SIG-M5 treated with dmso at 0.1 percent for 504 hours (cell line): ENCODE data around the gene RCOR2.
A peak's percentile ranks its signal among the peaks of the same experiment; 100 is the strongest.

Experiments
- DNase-seq: peaks from one replicate; lab custom pipeline; 2025; ENCODE audit not compliant: unreplicated experiment; lab: John Stamatoyannopoulos, UW

The RCOR2 gene

DNA sequence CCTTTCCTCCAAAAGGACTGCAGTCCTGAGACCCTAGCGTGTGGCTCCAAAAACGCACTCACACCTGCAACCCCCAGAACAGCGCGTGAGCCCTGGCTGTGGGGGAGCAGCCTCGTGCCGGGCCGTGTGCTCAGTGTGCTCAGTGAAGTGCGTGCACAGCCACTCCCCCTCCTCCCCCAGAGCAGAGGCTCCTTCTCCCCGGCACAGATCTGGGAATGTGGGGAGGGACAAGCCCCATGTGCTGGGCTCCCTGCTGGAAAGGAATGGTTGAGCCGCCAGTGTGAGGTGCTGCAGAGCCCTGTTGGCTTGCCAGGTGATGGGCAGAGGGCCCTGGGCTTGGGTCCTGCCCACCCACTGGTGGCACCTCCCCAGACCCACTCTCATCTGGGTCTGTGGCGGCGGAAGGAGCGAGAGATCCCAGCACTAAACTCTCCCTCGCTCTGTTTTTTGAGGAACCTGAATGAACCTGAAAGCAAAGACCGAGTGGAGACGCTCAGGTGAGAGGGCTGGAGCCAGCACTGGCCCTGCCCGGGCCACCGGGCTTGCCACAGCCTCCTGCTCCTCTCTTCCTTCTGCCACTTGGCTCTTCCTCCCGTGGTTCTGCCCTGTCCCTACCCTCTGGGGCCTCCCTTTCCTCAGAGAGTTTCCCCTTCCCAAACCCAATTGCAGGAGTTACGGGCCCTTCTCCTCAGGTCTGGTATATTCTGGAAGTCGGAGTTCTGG lies 9.0 kb downstream of the RCOR2 start:
- no peak for DNase-seq

DNA sequence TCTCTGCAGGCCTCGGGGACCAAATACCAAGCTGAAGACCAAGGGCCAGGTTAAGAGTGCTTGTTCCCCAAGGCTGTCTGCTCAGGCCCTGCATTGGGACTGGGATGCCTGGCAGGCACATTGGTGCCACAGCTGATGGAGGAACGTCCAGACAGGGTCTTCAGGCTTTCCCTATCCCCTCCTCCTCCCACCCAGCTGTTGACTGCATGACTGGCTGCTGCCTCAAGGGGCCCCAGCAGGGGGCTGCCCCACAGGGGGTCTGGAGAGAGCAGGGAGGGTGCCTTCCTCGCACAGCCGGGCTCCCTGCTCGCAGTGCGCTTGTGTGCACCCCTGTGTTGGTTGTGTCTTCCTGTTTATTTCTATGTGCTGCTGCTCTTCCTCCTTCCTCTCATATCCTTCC lies 9.9 kb downstream of the RCOR2 start:
- no peak for DNase-seq

DNA sequence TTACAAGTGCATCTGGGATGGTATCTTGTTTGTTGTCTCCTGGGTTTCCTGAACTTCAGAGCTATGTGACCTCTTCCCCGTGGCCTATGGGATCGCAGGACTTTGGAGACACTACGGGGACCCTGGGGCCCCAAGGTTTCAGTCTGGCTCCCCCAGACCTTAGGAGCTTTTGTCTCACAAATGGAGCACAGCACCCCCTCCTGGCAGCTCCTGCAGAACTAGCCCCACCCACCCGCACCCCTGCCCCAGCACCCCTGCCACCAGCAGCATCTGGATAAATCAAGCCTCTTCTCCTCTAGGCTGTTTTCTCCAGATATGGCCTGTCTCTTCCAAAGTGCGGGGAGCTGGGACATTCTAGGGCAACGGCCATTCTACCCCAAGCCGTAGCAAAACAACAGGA lies 10.4 kb downstream of the RCOR2 start:
- no peak for DNase-seq

DNA sequence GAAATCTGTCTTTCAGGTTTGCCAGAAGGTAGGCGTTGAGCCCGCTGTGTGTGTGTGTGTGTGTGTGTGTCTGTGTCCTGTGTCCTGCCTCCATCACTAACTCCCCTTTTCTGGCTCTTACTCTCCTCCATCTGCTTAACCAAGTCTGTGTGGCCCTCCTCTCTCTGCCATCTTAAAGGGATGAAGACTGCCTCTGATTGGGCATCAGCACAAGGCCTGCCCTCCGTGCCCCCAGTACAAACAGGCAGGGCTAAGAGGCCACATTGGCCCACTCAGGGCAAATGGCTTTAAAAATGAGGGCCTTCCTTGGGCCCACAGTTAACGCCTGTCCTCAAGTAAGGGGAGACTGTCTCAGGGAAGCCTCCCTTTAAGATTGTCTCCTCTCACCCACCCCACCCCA lies 10.9 kb downstream of the RCOR2 start:
- DNase-seq = no peak

DNA sequence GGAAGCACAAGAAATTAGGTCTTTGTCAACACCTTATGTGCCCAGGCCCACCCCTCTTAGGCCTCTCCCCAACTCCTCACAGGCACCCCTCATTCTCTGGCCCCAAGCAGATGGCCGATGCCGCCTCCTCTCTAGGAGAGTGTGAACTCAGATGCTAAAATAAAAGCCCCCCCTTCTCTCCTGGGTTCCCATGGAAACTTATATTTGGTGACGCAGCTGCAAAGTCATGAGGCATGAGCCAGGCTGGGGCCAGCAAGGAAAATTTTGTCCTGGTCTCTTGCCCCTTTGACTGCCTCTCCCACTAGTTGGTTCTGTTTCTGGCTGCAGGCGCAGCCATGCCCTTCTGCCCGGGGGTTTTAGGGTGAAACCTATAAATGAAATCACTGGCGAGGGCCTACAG lies 11.8 kb downstream of the RCOR2 start:
- no peak for DNase-seq

DNA sequence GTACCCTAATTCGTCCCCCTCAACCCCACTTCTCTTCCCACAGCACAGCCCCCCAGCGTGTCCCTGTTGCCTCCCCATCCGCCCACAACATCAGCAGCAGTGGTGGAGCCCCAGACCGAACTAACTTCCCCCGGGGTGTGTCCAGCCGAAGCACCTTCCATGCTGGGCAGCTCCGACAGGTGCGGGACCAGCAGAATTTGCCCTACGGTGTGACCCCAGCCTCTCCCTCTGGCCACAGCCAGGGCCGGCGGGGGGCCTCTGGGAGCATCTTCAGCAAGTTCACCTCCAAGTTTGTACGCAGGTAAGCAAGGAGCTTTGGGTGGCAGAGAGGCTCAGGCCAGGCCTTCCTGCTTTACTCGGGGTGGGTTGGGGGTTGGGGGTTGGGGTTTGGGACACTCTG lies 12.2 kb downstream of the RCOR2 start:
- no peak for DNase-seq

DNA sequence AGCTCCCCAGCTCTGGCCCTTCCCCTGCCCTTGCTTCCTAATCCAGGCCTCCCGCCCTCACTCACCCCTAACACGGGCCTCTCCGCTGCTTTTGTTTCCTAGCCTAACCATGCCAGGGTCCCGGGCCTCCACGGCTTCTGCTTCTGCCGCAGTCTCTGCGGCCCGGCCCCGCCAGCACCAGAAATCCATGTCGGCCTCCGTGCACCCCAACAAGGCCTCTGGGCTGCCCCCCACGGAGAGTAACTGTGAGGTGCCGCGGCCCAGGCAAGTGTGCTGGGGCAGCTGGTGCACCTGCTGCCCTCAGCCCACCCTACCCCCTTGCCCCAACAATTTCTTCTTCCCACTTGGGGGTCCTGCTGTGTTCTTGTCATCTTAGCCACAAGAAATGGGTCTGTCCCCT lies 13.1 kb downstream of the RCOR2 start:
- DNase-seq = no peak

DNA sequence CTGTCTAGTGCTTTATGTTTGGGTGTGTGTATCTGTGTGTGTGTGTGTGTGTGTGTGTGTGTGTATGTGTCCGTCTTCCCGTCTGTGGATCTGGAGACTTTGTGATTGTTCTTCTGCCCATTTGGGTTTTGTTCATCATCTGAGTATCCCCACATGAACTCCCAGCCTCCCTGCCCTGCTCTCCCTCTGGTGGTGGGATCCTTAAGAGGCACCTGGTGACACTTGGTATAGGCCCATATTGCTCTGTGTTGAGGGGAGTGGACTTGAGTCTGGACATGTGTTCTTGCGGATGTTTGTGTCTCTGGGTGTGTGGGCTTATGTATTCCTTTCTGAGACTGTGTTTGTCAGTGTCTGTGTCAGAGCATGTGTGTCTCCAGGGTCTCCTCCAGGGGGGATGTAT lies 15.3 kb downstream of the RCOR2 start:
- DNase-seq = no peak

DNA sequence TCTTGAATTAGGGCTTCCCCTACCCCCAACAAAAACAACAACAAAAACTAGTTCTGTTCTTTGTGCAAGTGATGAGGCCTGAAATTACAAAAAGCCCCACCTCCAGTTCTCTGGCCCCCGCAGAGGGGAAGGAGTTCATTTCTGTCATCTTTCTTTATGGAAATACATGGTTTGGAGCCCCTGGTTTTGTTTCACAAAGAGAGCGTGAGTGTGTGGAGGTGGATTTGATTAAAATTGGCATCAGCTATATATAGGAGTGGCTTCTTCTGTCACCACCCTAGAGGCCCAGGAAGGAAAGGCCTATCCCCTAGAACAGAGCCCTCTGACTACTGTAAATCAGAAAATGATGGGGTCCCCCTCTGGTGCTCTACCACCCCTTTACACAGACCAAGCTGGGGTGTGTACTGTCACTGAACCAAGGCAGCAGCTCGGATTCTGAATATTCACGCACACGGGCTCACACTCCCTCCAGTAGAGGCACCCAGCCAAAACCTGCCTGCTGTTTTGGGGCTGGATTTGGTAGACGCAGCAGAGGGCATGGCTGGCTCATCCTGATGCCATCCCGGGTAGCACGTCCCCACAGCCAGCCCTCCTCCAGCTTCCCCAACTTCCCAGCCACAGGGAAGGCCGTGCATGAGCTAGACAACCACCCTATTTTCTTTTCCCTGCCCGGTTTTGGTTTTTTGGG lies 19.4 kb downstream of the RCOR2 start:
- DNase-seq = no peak

DNA sequence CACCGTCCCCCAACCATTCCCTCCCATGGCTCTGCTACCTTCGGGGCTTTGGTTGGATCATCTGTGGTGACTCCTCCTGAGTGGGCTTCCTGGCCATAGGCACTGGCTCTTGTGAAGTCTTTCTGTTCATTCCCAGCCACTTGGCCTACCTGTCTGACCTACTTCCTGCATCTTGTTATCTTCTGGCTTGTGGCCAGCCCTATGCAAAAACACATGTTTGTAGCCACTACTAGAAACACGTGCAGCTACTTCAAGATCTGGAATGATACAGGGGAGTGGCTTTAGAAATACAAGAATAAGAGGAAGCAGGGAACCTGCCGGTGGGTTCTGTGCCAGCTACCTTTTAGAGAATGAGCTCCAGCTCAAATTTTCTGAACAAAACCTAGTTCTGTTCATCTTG lies 20.9 kb downstream of the RCOR2 start:
- DNase-seq = no peak

DNA sequence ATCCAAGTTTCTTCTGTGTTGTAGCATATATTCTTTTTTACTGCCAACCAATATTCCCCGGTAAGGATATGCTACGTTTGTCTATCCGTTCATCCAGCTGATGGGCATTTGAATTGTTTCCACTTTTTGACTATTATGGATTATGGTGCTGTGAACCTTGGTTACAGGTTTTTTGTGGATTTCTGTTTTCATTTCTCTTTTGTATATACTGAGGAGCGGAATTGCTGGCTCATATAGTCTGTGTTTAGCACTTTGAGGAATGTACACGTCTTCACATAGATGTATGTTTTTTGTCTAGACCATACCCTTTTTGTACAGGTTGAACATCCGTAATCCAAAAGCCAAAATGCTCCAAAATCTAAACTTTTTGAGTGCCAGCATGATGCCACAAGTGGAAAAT lies 23.6 kb downstream of the RCOR2 start:
- no peak for DNase-seq

DNA sequence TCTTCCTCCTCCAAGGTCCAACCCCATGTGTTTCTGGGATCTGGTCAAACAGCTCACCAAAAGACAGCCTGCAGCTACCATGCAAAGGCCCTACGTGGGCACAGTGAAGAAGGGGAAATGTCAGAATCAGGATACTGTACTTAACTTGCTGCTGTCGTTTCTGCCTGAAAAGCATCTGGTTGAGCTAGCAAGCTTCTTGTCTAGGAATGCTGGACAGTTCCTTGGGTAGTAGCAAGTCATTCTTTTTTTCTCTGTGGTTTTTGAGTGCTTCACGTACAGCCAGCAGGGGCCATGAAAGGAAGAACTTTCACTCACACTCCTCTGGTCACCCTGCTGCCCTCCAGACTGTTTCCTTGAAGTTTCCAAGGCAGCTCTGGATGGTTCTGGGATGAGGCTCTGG lies 24.7 kb downstream of the RCOR2 start:
- DNase-seq = peak; percentile 27

DNA sequence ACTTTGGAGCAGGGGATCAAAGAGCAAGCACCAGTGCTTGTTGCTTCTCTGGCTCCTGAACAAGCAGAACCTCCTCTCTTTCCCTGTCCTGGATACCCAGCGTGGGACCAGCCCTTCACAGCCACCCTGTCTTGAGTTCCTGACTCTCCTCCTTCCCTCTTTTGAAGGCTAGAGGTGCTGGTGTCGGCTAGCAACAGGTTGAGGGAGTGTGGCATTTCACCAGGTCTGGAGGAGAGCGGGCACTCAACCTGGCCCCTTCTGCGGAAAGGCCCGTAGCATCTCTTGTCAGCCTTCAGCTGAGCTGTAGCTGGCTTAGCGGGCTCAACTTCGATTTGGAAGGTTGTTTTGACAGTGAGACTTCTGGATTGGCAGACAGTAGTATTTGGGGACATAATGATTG lies 26.6 kb downstream of the RCOR2 start:
- DNase-seq = no peak

DNA sequence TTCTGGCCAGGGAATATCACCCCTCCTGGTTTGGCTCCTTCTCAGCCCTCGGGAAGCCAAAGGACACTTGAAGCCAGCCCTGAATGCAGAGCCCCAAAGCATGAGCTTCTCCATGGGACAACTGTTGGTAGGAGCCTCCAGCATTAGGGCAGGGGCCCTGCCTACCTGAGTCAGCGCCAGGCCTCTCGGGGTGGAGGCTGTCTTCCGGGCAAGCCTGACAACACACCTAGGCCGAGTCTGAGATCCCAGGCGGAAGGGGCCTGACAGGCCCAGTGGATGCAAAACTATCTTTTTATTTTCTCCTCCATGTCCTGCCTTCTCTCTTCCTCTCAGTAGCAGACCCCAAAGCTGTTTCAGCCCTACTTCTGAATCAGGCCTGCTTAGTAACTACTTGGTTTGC lies 27.6 kb downstream of the RCOR2 start:
- DNase-seq = no peak

DNA sequence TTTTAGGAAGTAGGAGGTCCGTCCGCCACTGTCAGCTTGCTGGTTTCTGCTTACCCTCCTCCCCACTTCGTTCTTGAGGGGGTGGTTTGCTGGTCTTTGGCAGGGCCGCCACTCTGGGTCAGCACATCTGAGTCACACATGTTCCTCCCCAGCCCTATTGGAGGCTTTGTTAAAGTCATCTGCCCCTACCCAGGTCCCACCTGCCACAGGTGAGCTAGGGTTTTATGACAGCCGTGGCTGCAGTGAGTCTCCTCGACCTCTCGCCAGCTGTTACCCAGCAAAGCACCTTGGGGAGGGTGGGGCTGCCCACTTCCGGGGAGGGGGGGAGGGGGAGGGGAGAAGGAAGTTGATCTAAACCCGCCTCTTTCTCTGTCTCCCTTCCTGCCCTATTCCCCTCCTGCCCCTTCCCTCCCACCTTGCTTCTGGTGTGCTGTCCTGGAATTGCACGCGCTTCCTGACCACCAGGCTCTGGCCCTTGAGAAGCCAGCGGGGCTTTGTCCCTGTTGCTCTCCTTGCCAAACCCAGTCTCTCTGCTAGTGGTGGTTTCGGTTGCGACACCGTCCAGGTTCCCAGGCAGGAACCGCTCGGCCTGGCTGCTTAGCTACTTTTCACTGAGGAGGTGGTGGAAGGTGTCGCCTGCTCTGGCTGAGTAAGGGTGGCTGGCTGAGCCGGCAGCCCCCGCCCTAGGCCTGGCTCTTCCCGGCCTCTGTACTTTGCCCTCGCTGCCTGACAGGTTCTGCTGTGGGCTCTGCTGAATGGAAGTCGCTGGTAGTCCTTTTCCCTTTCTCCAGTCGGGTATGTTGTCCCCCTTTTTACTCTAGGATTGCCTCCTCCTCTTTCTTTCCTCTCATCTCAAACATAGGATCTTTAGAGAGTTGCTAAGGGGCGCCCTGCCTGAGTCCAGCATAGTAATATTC lies 28.5 kb downstream of the RCOR2 start:
- DNase-seq = peak; percentile 69

DNA sequence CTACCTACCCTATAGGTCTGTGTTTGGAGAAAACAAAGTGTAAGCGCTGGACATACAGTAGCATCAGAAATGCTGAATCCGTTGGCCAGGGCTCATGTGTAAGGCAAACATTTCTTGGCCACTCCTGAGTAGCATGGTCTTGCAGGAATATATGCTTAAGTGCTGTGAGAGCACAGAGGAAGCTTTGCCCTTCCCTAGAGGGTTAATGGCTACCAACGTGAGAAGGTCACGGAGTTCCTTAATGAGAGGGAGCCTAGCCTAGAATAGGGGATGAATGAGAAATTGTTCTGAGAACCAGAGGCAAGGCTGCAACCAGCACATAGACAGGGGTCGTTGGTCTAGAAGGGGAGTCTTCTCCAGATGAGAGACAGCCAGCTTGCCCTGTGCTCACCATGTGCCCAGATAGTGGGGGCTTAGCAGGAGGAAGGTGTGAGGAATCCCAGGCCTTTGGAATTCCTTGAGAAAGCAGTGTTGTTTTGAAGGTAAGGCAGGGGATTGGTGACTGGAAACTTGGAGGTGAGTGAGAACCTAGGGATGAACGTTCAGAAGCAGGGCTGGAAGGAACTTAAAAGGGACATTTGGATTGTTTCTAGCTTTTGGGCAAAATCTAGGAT lies 29.5 kb downstream of the RCOR2 start:
- DNase-seq = no peak

DNA sequence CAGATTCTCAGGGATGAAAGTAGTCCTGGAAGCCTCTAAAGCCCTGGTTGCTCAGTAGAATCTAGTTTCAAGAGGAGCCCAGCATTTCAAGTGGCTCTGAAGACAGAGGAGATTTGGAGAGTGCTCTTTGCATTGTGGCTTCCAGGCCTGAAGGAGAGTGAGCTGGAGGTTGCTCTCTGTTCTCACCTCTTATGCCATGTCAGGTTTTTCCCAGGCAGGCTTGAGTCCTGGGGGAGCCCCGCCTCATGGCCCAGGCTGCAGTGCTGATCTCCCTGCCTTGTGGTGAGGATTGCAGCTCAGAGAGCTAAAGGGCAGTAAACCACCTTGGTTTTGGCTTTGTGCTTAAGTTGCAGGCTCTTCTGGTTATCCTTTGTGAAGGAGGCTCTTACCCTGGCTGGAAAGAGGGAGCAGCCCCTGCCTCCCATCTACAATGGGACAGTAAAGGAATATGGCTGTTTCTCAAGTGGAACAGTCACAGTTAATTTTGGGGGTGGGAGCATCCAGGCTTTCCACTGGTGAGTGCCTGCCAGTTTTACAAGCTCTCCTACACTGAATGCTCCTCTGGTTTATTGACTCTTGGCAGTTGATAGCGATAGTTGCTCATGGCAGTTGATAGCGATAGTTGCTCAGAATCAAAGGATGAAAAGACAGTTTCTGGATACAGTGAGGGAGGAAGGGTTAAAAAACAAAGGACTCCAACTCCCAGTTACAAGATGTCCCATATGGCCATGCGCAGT lies 32.6 kb downstream of the RCOR2 start:
- DNase-seq = no peak

DNA sequence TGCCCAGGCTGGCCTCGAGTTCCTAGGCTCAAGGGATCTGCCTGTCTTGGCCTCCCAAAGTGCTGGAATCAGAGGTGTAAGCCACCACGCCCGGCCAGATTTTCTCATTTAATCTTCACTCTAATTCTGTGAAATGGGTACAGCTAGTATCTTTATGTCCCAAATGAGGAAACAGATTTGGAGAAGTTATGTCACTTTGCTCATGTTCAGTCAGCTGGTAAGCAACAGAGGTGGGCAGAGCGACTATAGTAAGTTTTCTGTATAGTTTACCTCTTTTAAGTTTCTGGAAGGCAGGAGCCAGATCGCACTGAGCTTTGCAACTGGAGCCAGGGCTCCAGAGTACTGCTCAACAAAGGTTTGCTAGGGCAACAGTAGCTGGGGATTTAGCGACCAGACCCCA lies 33.2 kb downstream of the RCOR2 start:
- DNase-seq = no peak

DNA sequence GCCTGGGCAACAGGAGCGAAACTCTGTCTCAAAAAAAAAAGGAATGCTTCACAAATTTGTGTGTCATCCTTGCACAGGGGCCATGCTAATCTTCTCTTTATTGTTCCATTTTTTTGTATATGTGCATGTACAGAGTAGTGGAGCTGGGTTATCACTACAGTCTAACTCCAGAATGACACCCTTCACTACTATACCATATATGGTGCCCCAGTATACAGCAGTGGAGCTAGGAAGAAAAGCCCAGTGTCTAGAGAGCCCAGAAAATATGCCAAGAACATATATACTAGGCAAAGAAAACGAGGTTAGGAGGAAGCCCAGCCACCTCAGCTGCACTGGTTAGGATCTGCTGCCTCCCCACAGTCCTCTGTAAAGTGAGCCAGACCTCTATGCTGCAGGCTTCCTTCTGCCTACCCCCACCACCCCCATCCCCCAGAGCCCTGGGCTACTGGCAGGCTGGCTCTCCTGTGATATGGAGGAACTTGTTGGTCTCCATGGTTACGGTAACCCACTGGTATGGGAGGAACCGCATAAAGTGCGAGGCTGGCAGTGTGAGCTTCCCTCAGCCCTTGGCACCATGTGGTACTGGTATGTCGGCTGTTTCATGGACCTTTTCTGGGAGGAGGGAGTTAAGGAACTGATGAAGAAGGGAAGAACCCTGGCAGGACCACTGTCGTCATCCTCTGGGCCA lies 34.3 kb downstream of the RCOR2 start:
- no peak for DNase-seq

DNA sequence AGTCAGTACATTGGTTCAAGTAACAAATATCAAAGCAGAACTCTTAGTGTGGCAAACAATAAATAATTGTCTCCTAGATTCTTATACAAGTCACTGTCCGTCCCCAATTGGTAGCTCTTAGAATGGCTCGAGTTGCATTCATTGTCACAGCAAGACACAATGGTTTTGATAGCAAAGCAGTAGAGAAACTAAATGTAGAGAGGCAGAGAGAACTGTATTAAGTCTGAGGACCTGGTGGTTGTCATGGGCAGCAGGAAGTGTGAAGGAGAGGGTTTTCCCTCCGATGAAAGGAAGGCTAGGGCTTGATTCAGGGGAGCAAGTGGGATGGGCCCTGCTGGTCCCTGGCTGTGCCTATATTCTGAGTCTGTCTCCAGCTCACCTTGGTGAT lies 36.6 kb downstream of the RCOR2 start:
- no peak for DNase-seq
